ENCODE data around the gene UBE2G2.

UBE2G2 gene

GRCh38 chr21:44749759-44750674, 51.6 kb downstream of the UBE2G2 start:
- no peak overlapping the region for H3K27ac ChIP-seq (ENCODE audit: low read depth, low read length)
- no peaks in the 10 kb centered on the region for H3K36me3 ChIP-seq (ENCODE audit: insufficient read depth, low read length)
- H3K4me3 ChIP-seq (ENCODE audit: low read depth in 1 of 2, low read length in 2 of 2), result no peak overlapping the region
- H3K4me1 ChIP-seq (ENCODE audit: insufficient read depth, low read length), result no peaks in the 10 kb centered on the region
- no peaks in the 10 kb centered on the region for H3K9me3 ChIP-seq (ENCODE audit: low read length)
- peaks cover 0 to 23% of the 10 kb centered on the region in 2 donors for H3K27me3 ChIP-seq (ENCODE audit: control insufficient read depth in 1 of 2, insufficient read depth in 2 of 2, low read length in 2 of 2)
- no peak overlapping the region for H3K9ac ChIP-seq (ENCODE audit: low read length)

- H3K36me3 ChIP-seq (ENCODE audit: insufficient read depth, low read length), result no peaks in the 10 kb centered on the region
- H3K27me3 ChIP-seq (ENCODE audit: control insufficient read depth in 1 of 2, insufficient read depth in 2 of 2, low read length in 2 of 2), result peaks cover 0 to 23% of the 10 kb centered on the region in 2 donors
- H3K9ac ChIP-seq (ENCODE audit: low read length), result no peak overlapping the region
- H3K9me3 ChIP-seq (ENCODE audit: low read length), result no peaks in the 10 kb centered on the region
- H3K4me3 ChIP-seq (ENCODE audit: low read depth in 1 of 2, low read length in 2 of 2), result no peak overlapping the region
- H3K4me1 ChIP-seq (ENCODE audit: insufficient read depth, low read length), result no peaks in the 10 kb centered on the region
- no peak overlapping the region for H3K27ac ChIP-seq (ENCODE audit: low read depth, low read length)
Measured at GRCh38 chr21:44749116-44749758, 52.4 kb downstream of the UBE2G2 start.

GRCh38 chr21:44748621-44749020, 53.0 kb downstream of the UBE2G2 start:
- no peaks in the 10 kb centered on the region for H3K9me3 ChIP-seq (ENCODE audit: low read length)
- no peaks in the 10 kb centered on the region for H3K36me3 ChIP-seq (ENCODE audit: insufficient read depth, low read length)
- no peak overlapping the region for H3K27ac ChIP-seq (ENCODE audit: low read depth, low read length)
- peaks cover 0 to 23% of the 10 kb centered on the region in 2 donors for H3K27me3 ChIP-seq (ENCODE audit: control insufficient read depth in 1 of 2, insufficient read depth in 2 of 2, low read length in 2 of 2)
- no peaks in the 10 kb centered on the region for H3K4me1 ChIP-seq (ENCODE audit: insufficient read depth, low read length)
- no peak overlapping the region for H3K4me3 ChIP-seq (ENCODE audit: low read depth in 1 of 2, low read length in 2 of 2)
- H3K9ac ChIP-seq (ENCODE audit: low read length), result no peak overlapping the region

DNA sequence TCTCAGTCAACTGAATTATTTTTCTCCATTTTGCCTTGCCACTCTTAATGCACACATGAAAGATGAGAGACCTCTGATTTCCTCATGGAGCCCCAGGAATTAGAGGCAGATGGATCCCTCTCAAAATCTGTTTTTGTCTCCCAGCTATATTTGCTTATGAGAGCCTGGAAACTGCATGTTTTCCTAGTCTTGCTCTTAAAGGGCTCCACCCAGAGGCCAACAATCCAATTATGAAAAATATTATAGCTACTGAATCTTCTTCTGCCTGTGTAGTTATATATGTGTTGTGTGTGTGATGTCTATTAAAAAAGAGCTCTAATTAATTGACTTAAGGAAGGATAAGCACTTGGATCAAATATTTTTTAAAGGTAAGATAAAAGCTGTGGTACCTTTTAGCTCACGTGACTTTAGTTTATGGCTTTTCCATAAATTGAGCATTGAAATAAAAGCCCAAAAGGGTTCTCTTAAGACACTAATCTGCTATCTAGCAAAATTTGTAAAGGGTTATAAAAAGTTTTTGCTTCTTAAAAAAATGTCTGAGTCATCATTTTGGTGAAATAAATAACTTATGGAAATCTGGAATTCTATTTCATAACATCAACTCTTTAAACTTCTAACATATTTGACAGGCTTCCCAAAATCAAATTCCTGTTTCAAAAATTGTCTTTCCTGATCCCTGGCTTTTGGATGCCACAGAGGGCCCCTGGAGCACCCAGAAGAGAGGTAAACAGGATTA, 59.0 kb downstream of the UBE2G2 start:
- no peak overlapping the region for H3K27ac ChIP-seq (ENCODE audit: low read depth, low read length)
- H3K9me3 ChIP-seq (ENCODE audit: low read length), result peaks cover 6% of the 10 kb centered on the region
- H3K27me3 ChIP-seq (ENCODE audit: control insufficient read depth in 1 of 2, insufficient read depth in 2 of 2, low read length in 2 of 2), result no peaks in the 10 kb centered on the region
- no peaks in the 10 kb centered on the region for H3K4me1 ChIP-seq (ENCODE audit: insufficient read depth, low read length)
- H3K4me3 ChIP-seq (ENCODE audit: low read depth in 1 of 2, low read length in 2 of 2), result no peak overlapping the region
- no peaks in the 10 kb centered on the region for H3K36me3 ChIP-seq (ENCODE audit: insufficient read depth, low read length)
- H3K9ac ChIP-seq (ENCODE audit: low read length), result no peak overlapping the region

DNA sequence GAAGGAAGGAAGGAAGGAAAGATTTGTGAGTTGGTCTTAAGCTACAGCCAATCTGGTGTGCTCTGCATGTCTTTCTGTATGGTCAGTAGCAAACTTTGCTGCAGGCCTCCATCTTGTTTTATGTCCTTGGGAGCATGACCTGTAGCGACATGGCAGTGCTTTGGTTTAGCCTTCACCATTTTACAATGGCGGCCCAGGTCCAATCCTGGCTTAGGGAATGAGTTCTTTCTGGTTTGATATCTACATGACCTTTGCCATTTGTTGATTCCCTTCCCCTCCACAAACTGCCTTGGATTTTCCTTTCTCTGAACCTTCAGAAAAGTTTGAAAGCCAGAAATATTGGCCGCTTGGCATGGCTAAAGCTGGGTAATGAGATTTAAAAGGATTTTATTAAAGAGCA, 59.7 kb downstream of the UBE2G2 start:
- no peaks in the 10 kb centered on the region for H3K4me1 ChIP-seq (ENCODE audit: insufficient read depth, low read length)

GRCh38 chr21:44740742-44741141, 60.9 kb downstream of the UBE2G2 start:
- H3K4me1 ChIP-seq (ENCODE audit: insufficient read depth, low read length), result no peaks in the 10 kb centered on the region

More for the DNA sequence above, 59.7 kb downstream of the UBE2G2 start:
- H3K27me3 ChIP-seq (ENCODE audit: control insufficient read depth in 1 of 2, insufficient read depth in 2 of 2, low read length in 2 of 2), result no peaks in the 10 kb centered on the region
- H3K9ac ChIP-seq (ENCODE audit: low read length), result no peak overlapping the region
- H3K36me3 ChIP-seq (ENCODE audit: insufficient read depth, low read length), result no peaks in the 10 kb centered on the region
- peaks cover 6% of the 10 kb centered on the region for H3K9me3 ChIP-seq (ENCODE audit: low read length)
- H3K4me3 ChIP-seq (ENCODE audit: low read depth in 1 of 2, low read length in 2 of 2), result no peak overlapping the region
- H3K27ac ChIP-seq (ENCODE audit: low read depth, low read length), result no peak overlapping the region

DNA sequence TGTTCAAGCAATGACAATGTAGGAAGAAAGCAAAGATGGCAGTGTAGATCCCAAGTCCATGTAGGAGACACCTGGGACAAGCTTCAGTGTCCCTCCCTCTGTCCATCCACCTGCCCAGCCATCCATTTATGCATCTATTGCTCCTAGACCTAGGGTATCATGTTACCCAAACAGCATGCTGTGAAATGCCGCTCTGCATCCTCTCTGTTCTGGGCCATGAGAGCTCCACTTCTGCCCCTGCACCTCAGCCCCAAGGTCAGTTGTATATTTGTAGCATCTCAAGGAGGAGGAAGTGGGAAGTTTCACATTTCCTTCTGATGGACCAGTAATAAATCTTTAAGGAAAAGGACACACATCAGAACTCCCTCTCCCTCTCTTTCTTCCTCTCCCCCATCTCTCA, 62.3 kb downstream of the UBE2G2 start:
- H3K27me3 ChIP-seq (ENCODE audit: control insufficient read depth in 1 of 2, insufficient read depth in 2 of 2, low read length in 2 of 2), result no peaks in the 10 kb centered on the region
- peaks cover 6% of the 10 kb centered on the region for H3K9me3 ChIP-seq (ENCODE audit: low read length)
- no peaks in the 10 kb centered on the region for H3K36me3 ChIP-seq (ENCODE audit: insufficient read depth, low read length)
- H3K4me3 ChIP-seq (ENCODE audit: low read depth in 1 of 2, low read length in 2 of 2), result no peak overlapping the region
- H3K4me1 ChIP-seq (ENCODE audit: insufficient read depth, low read length), result no peaks in the 10 kb centered on the region
- no peak overlapping the region for H3K9ac ChIP-seq (ENCODE audit: low read length)
- H3K27ac ChIP-seq (ENCODE audit: low read depth, low read length), result no peak overlapping the region

More at GRCh38 chr21:44740742-44741141, 60.9 kb downstream of the UBE2G2 start:
- Histone ChIP-seq H3K4me3 (ENCODE audit: low read depth in 1 of 2, low read length in 2 of 2) (no peak overlapping the region), H3K9me3 (ENCODE audit: low read length) (peaks cover 6% of the 10 kb centered on the region), H3K9ac (ENCODE audit: low read length) (no peak overlapping the region), H3K36me3 (ENCODE audit: insufficient read depth, low read length) (no peaks in the 10 kb centered on the region), H3K27ac (ENCODE audit: low read depth, low read length) (no peak overlapping the region), H3K27me3 (ENCODE audit: control insufficient read depth in 1 of 2, insufficient read depth in 2 of 2, low read length in 2 of 2) (no peaks in the 10 kb centered on the region)

DNA sequence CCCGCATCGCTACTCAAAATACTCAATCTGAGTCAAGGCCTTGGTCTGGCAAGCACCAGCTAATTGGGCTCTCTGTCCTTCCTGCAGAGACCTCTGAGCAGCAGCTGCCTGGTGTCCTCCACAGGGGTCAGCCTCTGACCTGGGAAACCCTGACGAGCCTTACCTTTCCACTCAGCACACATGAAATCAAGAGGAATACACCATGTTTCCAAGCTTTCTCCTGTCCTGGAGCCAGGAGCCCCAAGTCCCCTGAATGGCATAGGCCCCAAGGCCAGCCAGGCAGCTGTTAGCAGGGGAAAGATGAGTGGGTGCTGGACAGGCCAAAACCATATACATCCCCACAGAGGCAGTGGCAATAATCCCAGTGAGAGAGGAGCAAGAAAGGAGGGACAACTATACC, 63.0 kb downstream of the UBE2G2 start:
- H3K9ac ChIP-seq (ENCODE audit: low read length), result no peak overlapping the region
- H3K9me3 ChIP-seq (ENCODE audit: low read length), result peaks cover 6% of the 10 kb centered on the region
- H3K27me3 ChIP-seq (ENCODE audit: control insufficient read depth in 1 of 2, insufficient read depth in 2 of 2, low read length in 2 of 2), result no peaks in the 10 kb centered on the region
- H3K27ac ChIP-seq (ENCODE audit: low read depth, low read length), result no peak overlapping the region
- no peaks in the 10 kb centered on the region for H3K4me1 ChIP-seq (ENCODE audit: insufficient read depth, low read length)
- H3K36me3 ChIP-seq (ENCODE audit: insufficient read depth, low read length), result no peaks in the 10 kb centered on the region
- no peak overlapping the region for H3K4me3 ChIP-seq (ENCODE audit: low read depth in 1 of 2, low read length in 2 of 2)

- Histone ChIP-seq H3K36me3 (ENCODE audit: insufficient read depth, low read length) (no peaks in the 10 kb centered on the region), H3K4me1 (ENCODE audit: insufficient read depth, low read length) (no peaks in the 10 kb centered on the region), H3K27ac (ENCODE audit: low read depth, low read length) (no peak overlapping the region), H3K27me3 (ENCODE audit: control insufficient read depth in 1 of 2, insufficient read depth in 2 of 2, low read length in 2 of 2) (no peaks in the 10 kb centered on the region), H3K9ac (ENCODE audit: low read length) (no peak overlapping the region), H3K4me3 (ENCODE audit: low read depth in 1 of 2, low read length in 2 of 2) (no peak overlapping the region), H3K9me3 (ENCODE audit: low read length) (peaks cover 6% of the 10 kb centered on the region)
Measured at GRCh38 chr21:44737706-44738354, 63.8 kb downstream of the UBE2G2 start.

GRCh38 chr21:44736291-44737004, 65.2 kb downstream of the UBE2G2 start:
- Histone ChIP-seq H3K36me3 (ENCODE audit: insufficient read depth, low read length) (no peaks in the 10 kb centered on the region), H3K9me3 (ENCODE audit: low read length) (peaks cover 6% of the 10 kb centered on the region), H3K27ac (ENCODE audit: low read depth, low read length) (no peak overlapping the region), H3K9ac (ENCODE audit: low read length) (no peak overlapping the region), H3K4me3 (ENCODE audit: low read depth in 1 of 2, low read length in 2 of 2) (no peak overlapping the region), H3K4me1 (ENCODE audit: insufficient read depth, low read length) (no peaks in the 10 kb centered on the region), H3K27me3 (ENCODE audit: control insufficient read depth in 1 of 2, insufficient read depth in 2 of 2, low read length in 2 of 2) (no peaks in the 10 kb centered on the region)

Measured in muscle layer of colon (tissue), 2 donors.